Progenitor cell of endocrine pancreas (in vitro differentiated cells): ENCODE results near the gene ICOSLG. TPM values are rescaled to one million over a fixed set of nuclear protein-coding genes. Genes with fewer than 3 reads are reported as not detected.
"Not testable (repeated sequence)": the region's sequence is repeated elsewhere in the genome, so short reads cannot be mapped to it uniquely, and the experiment has no call there.

ENCODE experiments used
- DNase-seq: peaks from one replicate; pipeline ENCODE4 v3.0.0; 2021; ENCODE audit warnings: low spot score; ENCODE audit not compliant: unreplicated experiment
- H3K27ac Mint-ChIP-seq: 2 replicates; pipeline ENCODE4 v1.8.0; 2021; ENCODE audit warnings: mild to moderate bottlenecking, moderate library complexity, mixed read lengths
- H3K27me3 Mint-ChIP-seq: 2 replicates; pipeline ENCODE4 v1.8.0; 2021; ENCODE audit warnings: mixed read lengths
- H3K36me3 Mint-ChIP-seq: 2 replicates; pipeline ENCODE4 v1.8.0; 2022; ENCODE audit warnings: mixed read lengths; ENCODE audit not compliant: insufficient read depth
- H3K4me1 Mint-ChIP-seq: 2 replicates; pipeline ENCODE4 v1.8.0; 2021; ENCODE audit warnings: low read depth, mixed read lengths
- H3K4me3 Mint-ChIP-seq: 2 replicates; pipeline ENCODE4 v1.8.0; 2021; ENCODE audit warnings: low read depth, mild to moderate bottlenecking, moderate library complexity, mixed read lengths
- H3K9me3 Mint-ChIP-seq: 2 replicates; pipeline ENCODE4 v1.8.0; 2021; ENCODE audit warnings: low read depth, mixed read lengths
- total RNA-seq: library from RNA; stranded (reverse); gene quantifications from 2 replicates; pipeline ENCODE4 v1.2.1, GENCODE V29; 2021

The ICOSLG gene
- total RNA-seq, 1 donor from 2014 or later = 0.91 TPM

DNA sequence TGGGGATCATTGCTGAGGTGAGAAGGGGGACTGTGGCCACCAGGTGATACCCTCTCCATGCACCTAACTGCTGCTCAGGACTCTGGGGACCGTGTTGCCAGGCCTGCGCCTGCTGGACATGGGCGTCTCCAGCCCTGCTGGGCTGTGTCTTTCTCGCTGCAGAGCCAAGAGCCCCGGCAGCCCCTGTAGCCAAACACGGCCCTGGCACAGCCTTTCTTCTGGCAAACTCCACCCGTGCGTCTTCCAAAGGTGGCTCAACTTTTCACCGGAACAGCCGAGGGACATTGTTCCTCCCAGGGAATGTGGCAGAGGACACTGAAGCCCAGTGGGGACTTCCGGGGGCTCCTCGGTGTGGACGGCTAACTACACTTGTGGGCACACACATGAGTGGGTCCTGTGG is 12.6 kb downstream of the ICOSLG start:
- H3K4me1 Mint-ChIP-seq, H3K4me3 Mint-ChIP-seq, H3K9me3 Mint-ChIP-seq, H3K36me3 Mint-ChIP-seq, H3K27ac Mint-ChIP-seq, DNase-seq, H3K27me3 Mint-ChIP-seq: not testable (repeated sequence)

- H3K4me3 Mint-ChIP-seq, H3K9me3 Mint-ChIP-seq, H3K27ac Mint-ChIP-seq, H3K4me1 Mint-ChIP-seq, H3K27me3 Mint-ChIP-seq, H3K36me3 Mint-ChIP-seq, DNase-seq: not testable (repeated sequence)
These were observed 13.1 kb downstream of the ICOSLG start for GRCh38 chr21:44227614-44228013.

- not testable (repeated sequence) for H3K27ac Mint-ChIP-seq, DNase-seq, H3K4me3 Mint-ChIP-seq, H3K27me3 Mint-ChIP-seq, H3K9me3 Mint-ChIP-seq, H3K36me3 Mint-ChIP-seq, H3K4me1 Mint-ChIP-seq
These were observed 15.1 kb downstream of the ICOSLG start for GRCh38 chr21:44225605-44226004.

DNA sequence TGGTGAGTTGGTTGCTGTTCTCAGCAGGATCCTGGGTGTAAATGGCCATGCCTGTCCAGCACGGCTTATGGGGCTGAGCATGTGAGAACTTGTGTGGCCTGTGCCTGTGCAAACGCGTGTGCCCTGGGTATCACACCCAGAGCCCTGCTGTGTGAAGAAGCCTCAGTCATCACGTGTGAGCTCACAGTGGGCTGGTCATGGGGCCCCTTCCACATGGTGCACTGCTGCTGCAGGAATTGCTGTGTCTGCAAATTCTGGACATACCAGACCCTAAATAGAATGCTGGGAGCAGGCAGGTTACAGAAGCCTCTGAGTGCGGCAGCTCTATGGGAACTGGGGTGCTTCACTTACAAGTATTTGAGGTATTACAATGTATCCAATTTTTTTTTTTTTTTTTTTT is 17.4 kb downstream of the ICOSLG start:
- not testable (repeated sequence) for H3K27me3 Mint-ChIP-seq, H3K27ac Mint-ChIP-seq, H3K4me1 Mint-ChIP-seq, H3K36me3 Mint-ChIP-seq, H3K9me3 Mint-ChIP-seq, H3K4me3 Mint-ChIP-seq, DNase-seq

GRCh38 chr21:44220674-44221073 is 20.1 kb downstream of the ICOSLG start:
- not testable (repeated sequence) for H3K4me3 Mint-ChIP-seq, H3K9me3 Mint-ChIP-seq, H3K36me3 Mint-ChIP-seq, H3K4me1 Mint-ChIP-seq, DNase-seq, H3K27ac Mint-ChIP-seq, H3K27me3 Mint-ChIP-seq

GRCh38 chr21:44218461-44218860 is 22.3 kb downstream of the ICOSLG start:
- not testable (repeated sequence) for H3K27me3 Mint-ChIP-seq, H3K4me1 Mint-ChIP-seq, DNase-seq, H3K27ac Mint-ChIP-seq, H3K36me3 Mint-ChIP-seq, H3K4me3 Mint-ChIP-seq, H3K9me3 Mint-ChIP-seq

DNA sequence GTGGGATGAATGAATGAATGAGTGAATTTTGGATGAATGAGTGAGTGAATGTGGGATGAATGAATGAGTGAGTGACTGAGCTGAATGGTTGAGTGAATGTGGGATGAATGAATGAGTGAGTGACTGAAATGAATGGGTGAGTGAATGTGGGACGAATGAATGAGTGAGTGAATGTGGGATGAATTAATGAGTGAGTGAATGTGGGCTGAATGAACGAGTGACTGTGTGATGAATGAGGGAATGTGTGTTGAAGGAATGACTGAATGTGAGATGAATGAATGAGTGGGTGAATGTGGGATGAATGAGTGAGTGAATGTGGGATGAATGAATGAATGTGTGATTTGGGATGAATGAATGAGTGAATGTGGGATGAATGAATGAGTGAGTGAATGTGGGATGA is 28.8 kb downstream of the ICOSLG start:
- not testable (repeated sequence) for H3K4me3 Mint-ChIP-seq, H3K4me1 Mint-ChIP-seq, DNase-seq, H3K27ac Mint-ChIP-seq, H3K36me3 Mint-ChIP-seq, H3K9me3 Mint-ChIP-seq, H3K27me3 Mint-ChIP-seq

DNA sequence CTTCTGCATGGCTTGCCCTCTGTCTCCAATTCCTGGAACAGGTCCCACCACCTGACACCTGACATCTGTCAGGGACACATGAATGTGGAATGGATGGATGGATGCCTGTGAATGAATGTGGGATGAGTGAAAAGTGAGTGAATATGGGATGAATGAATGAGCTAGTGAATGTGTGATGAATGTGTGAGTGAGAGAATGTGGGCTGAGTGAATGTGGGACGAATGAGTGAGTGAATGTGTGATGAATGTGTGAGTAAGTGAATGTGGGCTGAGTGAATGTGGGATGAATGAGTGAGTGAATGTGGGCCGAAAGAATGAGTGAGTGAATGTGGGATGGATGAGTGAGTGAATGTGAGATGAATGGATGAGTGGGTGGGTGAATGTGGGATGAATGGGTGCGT is 29.2 kb downstream of the ICOSLG start:
- not testable (repeated sequence) for H3K4me1 Mint-ChIP-seq, H3K4me3 Mint-ChIP-seq, H3K36me3 Mint-ChIP-seq, H3K27me3 Mint-ChIP-seq, H3K9me3 Mint-ChIP-seq, DNase-seq, H3K27ac Mint-ChIP-seq

GRCh38 chr21:44207860-44208646 is 32.7 kb downstream of the ICOSLG start:
- not testable (repeated sequence) for H3K36me3 Mint-ChIP-seq, H3K27me3 Mint-ChIP-seq, H3K9me3 Mint-ChIP-seq, H3K27ac Mint-ChIP-seq, H3K4me3 Mint-ChIP-seq, DNase-seq, H3K4me1 Mint-ChIP-seq

DNA sequence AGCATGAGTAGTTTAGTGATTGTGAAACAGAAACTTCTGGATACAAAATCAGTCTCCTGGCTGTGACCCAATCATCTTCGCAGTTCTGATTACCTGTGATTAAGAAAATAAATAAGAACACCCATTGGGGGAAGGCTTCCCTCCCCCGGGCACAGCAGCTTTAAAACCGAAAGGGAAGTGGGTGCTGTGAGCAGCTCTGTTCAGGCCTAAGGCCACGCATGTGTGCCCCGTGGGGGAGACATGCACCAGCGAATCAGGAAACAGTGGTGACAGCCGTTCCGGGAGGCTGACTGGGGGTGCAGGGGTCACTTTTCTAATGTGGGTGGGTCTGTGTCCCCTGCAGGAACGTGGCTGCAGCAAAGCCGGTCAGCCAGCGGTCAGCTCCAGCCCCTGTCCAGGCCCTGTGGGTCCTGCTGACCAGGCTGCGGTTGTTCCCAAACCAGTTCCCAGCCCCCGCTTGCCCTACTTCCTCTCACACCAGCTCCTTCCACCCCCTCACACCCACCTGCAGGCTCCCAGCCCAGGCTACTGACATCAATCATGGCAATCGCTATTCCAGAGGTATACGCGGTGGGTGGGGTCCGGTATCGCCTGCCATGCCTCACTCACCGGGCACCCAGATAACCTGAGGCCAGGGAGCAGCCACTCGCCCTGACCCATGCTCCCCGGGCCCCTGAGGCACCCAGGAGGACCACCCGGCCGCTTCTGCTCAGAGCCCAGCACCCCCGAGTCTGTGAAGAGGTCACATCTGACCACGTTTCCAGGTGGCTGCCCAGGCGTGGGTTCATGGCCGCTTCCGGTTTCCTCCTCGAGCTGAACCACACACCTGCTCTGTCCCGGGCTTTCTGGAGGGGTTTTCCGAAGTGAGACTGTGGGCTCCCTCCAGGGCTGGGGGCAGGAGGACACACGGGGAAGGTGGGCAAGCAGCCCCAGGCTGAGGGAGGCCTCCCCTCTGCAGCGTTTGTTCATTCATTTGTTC is 33.8 kb downstream of the ICOSLG start:
- H3K9me3 Mint-ChIP-seq, DNase-seq, H3K4me3 Mint-ChIP-seq, H3K27me3 Mint-ChIP-seq, H3K36me3 Mint-ChIP-seq, H3K4me1 Mint-ChIP-seq, H3K27ac Mint-ChIP-seq: not testable (repeated sequence)

- not testable (repeated sequence) for H3K4me3 Mint-ChIP-seq, H3K4me1 Mint-ChIP-seq, H3K27me3 Mint-ChIP-seq, DNase-seq, H3K36me3 Mint-ChIP-seq, H3K27ac Mint-ChIP-seq, H3K9me3 Mint-ChIP-seq
These were observed 34.6 kb downstream of the ICOSLG start for GRCh38 chr21:44206187-44206586.

DNA sequence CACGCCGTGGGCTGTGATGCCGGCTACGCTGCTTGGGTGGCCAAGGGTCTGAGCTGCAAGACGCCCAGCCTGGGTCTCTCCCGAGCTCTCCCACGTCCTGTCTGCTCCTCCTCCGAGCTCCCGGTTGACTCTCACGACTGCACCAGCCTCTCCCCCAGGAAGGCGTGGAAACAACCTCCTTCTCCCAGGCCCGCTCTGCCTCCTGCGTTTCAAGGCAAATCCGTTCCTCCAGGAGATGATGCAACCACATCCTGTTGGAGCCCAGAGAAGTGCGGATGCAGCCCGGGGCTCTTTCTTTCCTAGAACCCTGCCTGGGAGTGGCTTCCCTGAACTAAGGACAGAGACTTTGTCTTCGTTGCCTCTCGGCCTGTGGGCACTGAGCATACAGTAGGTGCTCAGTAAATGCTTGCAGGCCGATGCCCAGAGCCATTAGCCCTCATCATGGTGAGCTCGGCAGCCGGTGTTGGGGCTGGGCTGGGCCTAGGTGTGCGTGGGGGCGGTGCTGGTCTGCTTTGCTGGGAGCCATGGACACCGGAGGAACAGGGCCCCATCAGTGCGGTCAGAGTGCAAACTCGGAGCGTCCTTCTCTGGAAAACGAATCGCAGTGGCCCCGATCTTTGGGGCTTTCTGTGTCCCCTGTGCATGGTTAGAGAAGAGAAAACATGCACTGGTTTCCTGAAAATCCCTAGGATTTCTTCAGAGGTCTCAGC is 38.0 kb downstream of the ICOSLG start:
- not testable (repeated sequence) for H3K9me3 Mint-ChIP-seq, H3K27ac Mint-ChIP-seq, H3K36me3 Mint-ChIP-seq, H3K4me3 Mint-ChIP-seq, DNase-seq, H3K4me1 Mint-ChIP-seq, H3K27me3 Mint-ChIP-seq

- H3K9me3 Mint-ChIP-seq, H3K36me3 Mint-ChIP-seq: not testable (repeated sequence)
These were observed 40.7 kb downstream of the ICOSLG start for GRCh38 chr21:44199997-44200396.

More at GRCh38 chr21:44199997-44200396, 40.7 kb downstream of the ICOSLG start:
- H3K27ac Mint-ChIP-seq = peak overlapping the region; percentile 64
- H3K27me3 Mint-ChIP-seq, DNase-seq, H3K4me1 Mint-ChIP-seq, H3K4me3 Mint-ChIP-seq: not testable (repeated sequence)
